ENCODE measurements around the gene EPN3. TPM values are rescaled to one million over a fixed set of nuclear protein-coding genes. Genes with fewer than 3 reads are reported as not detected.

Gene EPN3
- total RNA-seq, 1 experiment from 2014 or later: 0.09 TPM

GRCh38 chr17:50514388-50514787, 18.1 kb upstream of the EPN3 start:
- POLR2A ChIA-PET (ENCODE audit: low non-redundant PET): no interaction called here
- intact Hi-C loops (cut with micrococcal nuclease; ENCODE audit: unreplicated experiment): no loop called here

DNA sequence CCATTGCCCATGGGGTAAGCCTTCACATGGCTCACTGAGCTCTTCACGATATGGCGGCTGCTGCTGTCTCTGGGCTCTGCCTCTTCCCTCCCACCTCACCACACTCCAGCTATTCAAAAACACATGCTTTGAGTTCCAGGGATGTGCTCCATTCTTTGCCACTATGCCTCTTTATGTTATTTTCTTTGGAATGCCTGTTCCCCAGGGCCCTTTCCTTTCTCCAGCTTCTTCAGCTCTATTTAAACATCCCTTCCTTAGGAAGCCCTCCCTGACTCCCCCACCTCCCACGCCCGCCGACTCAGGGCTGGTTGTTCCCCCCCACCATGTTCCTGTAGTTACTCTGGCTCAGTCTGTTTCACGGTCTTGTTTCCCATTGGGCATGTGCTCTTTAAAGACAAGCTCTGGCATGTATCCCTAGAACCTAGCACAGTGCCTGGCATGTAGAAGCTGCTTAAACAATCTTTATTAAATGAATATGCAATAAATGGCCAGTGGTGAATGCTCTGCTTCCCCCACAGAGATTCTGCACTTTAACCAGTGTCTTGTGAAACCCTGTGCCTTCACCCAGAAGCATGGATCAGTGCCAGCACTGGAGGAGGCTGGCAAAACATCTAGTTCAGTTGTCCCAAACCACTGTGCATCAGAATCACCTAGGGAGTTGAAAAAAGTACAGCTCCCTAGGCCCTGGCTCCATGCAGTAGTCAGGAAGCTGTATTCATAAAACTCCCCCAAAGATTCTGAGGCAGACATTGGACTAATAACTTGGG, 17.4 kb upstream of the EPN3 start:
- POLR2A ChIA-PET (ENCODE audit: low non-redundant PET): no interaction called here
- BruUV-seq (replicated peaks): no TSS peak
- Histone ChIP-seq H3K27me3 (replicated peaks; ENCODE audit: insufficient read depth, low read depth, low read length, poor library complexity) (no peaks in the 10 kb centered on the region), H3K4me3 (ENCODE audit: low read depth, low read length, poor library complexity, severe bottlenecking) (no peak overlapping the region), H3K36me3 (ENCODE audit: insufficient read depth, low read length, poor library complexity, severe bottlenecking) (no peaks in the 10 kb centered on the region), H3K4me1 (ENCODE audit: insufficient read depth, low read length, poor library complexity, severe bottlenecking) (no peaks in the 10 kb centered on the region), H3K9me3 (ENCODE audit: low read depth, low read length, poor library complexity, severe bottlenecking) (no peaks in the 10 kb centered on the region), H3K27ac (ENCODE audit: low read depth, low read length, poor library complexity, severe bottlenecking) (no peak overlapping the region)
- no peak for DNase-seq (ENCODE audit: low spot score)
- intact Hi-C loops (cut with micrococcal nuclease; ENCODE audit: unreplicated experiment): no loop called here
- no peak for TF ChIP-seq CTCF (conservative IDR thresholded peaks at IDR 0.05; ENCODE audit: low read depth, low read length)
- TF ChIP-seq EZH2 (IDR thresholded peaks at IDR 0.05; ENCODE audit: borderline replicate concordance, low read depth, low read length, poor library complexity, severe bottlenecking): no peak
- CTCF ChIA-PET: no interaction called here

More at GRCh38 chr17:50514388-50514787, 18.1 kb upstream of the EPN3 start:
- Histone ChIP-seq H3K4me3 (ENCODE audit: low read depth, low read length, poor library complexity, severe bottlenecking) (no peak overlapping the region), H3K27me3 (replicated peaks; ENCODE audit: insufficient read depth, low read depth, low read length, poor library complexity) (no peaks in the 10 kb centered on the region), H3K9me3 (ENCODE audit: low read depth, low read length, poor library complexity, severe bottlenecking) (no peaks in the 10 kb centered on the region), H3K27ac (ENCODE audit: low read depth, low read length, poor library complexity, severe bottlenecking) (no peak overlapping the region), H3K36me3 (ENCODE audit: insufficient read depth, low read length, poor library complexity, severe bottlenecking) (no peaks in the 10 kb centered on the region), H3K4me1 (ENCODE audit: insufficient read depth, low read length, poor library complexity, severe bottlenecking) (no peaks in the 10 kb centered on the region)
- TF ChIP-seq CTCF (conservative IDR thresholded peaks at IDR 0.05; ENCODE audit: low read depth, low read length) (no peak), EZH2 (IDR thresholded peaks at IDR 0.05; ENCODE audit: borderline replicate concordance, low read depth, low read length, poor library complexity, severe bottlenecking) (no peak)
- no peak for DNase-seq (ENCODE audit: low spot score)
- CTCF ChIA-PET: no interaction called here
- BruUV-seq (replicated peaks): no TSS peak

GRCh38 chr17:50517011-50517410, 15.5 kb upstream of the EPN3 start:
- ChIA-PET CTCF (no interaction called here), POLR2A (ENCODE audit: low non-redundant PET) (no interaction called here)
- no peaks in the 10 kb centered on the region for H3K4me1 ChIP-seq (ENCODE audit: insufficient read depth, low read length, poor library complexity, severe bottlenecking)
- no peak overlapping the region for H3K4me3 ChIP-seq (ENCODE audit: low read depth, low read length, poor library complexity, severe bottlenecking)
- DNase-seq (ENCODE audit: low spot score): no peak
- no TSS peak for BruUV-seq (replicated peaks)
- no peaks in the 10 kb centered on the region for H3K27me3 ChIP-seq (replicated peaks; ENCODE audit: insufficient read depth, low read depth, low read length, poor library complexity)
- H3K36me3 ChIP-seq (ENCODE audit: insufficient read depth, low read length, poor library complexity, severe bottlenecking): no peaks in the 10 kb centered on the region
- TF ChIP-seq EZH2 (IDR thresholded peaks at IDR 0.05; ENCODE audit: borderline replicate concordance, low read depth, low read length, poor library complexity, severe bottlenecking) (no peak), CTCF (conservative IDR thresholded peaks at IDR 0.05; ENCODE audit: low read depth, low read length) (no peak)
- no peak overlapping the region for H3K27ac ChIP-seq (ENCODE audit: low read depth, low read length, poor library complexity, severe bottlenecking)
- intact Hi-C loops (cut with micrococcal nuclease; ENCODE audit: unreplicated experiment): no loop called here
- H3K9me3 ChIP-seq (ENCODE audit: low read depth, low read length, poor library complexity, severe bottlenecking): no peaks in the 10 kb centered on the region

Measured in A673 (cell line).